ENCODE results near the gene VSNL1.

The VSNL1 gene

GRCh38 chr2:17579605-17580318 lies 39.3 kb downstream of the VSNL1 start:
- TF ChIP-seq POLR2A (IDR thresholded peaks at IDR 0.05; ENCODE audit: extremely low read depth, insufficient read length) = no peak
- no peak for TF ChIP-seq MYC (IDR thresholded peaks at IDR 0.05; ENCODE audit: low read depth, low read length)
- TF ChIP-seq MAX (IDR thresholded peaks at IDR 0.05; ENCODE audit: low read depth, low read length) = no peak
- TF ChIP-seq, protein P1, sequence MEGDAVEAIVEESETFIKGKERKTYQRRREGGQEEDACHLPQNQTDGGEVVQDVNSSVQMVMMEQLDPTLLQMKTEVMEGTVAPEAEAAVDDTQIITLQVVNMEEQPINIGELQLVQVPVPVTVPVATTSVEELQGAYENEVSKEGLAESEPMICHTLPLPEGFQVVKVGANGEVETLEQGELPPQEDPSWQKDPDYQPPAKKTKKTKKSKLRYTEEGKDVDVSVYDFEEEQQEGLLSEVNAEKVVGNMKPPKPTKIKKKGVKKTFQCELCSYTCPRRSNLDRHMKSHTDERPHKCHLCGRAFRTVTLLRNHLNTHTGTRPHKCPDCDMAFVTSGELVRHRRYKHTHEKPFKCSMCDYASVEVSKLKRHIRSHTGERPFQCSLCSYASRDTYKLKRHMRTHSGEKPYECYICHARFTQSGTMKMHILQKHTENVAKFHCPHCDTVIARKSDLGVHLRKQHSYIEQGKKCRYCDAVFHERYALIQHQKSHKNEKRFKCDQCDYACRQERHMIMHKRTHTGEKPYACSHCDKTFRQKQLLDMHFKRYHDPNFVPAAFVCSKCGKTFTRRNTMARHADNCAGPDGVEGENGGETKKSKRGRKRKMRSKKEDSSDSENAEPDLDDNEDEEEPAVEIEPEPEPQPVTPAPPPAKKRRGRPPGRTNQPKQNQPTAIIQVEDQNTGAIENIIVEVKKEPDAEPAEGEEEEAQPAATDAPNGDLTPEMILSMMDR (IDR thresholded peaks at IDR 0.05; ENCODE audit: low read depth, low read length) = no peak
- H3K4me3 ChIP-seq (ENCODE audit: low read depth, low read length) = no peak overlapping the region
- DNase-seq (ENCODE audit: low read depth) = no peak

GRCh38 chr2:17580319-17580715 lies 39.8 kb downstream of the VSNL1 start:
- H3K4me3 ChIP-seq (ENCODE audit: low read depth, low read length) = no peak overlapping the region
- DNase-seq (ENCODE audit: low read depth) = no peak
- TF ChIP-seq MAX (IDR thresholded peaks at IDR 0.05; ENCODE audit: low read depth, low read length) (no peak), POLR2A (IDR thresholded peaks at IDR 0.05; ENCODE audit: extremely low read depth, insufficient read length) (no peak), MYC (IDR thresholded peaks at IDR 0.05; ENCODE audit: low read depth, low read length) (no peak)
- TF ChIP-seq, protein P1 (IDR thresholded peaks at IDR 0.05; ENCODE audit: low read depth, low read length) = no peak

DNA sequence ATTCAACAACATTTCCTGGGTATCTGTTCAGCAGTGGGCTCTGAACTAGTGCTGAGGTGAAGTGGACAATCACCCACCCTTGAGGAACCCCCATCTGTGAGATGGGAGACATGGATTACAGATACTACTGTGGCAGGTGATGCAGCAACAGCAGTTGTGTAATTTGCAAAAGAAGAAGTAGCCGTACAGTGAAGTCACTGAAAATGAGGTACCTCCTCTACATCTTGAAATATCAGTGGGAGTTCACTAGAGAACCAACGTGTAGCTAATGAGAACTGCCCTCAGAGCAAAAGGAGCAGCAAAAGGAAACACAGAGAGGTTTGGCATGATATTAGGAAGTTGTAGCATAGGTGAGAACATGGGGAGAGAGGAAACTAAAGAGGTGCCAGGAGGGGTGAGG lies 41.3 kb downstream of the VSNL1 start:
- TF ChIP-seq MYC (IDR thresholded peaks at IDR 0.05; ENCODE audit: low read depth, low read length) = no peak
- TF ChIP-seq POLR2A (IDR thresholded peaks at IDR 0.05; ENCODE audit: extremely low read depth, insufficient read length) = no peak
- TF ChIP-seq, protein P1 (IDR thresholded peaks at IDR 0.05; ENCODE audit: low read depth, low read length) = no peak
- TF ChIP-seq MAX (IDR thresholded peaks at IDR 0.05; ENCODE audit: low read depth, low read length) = no peak
- peak; percentile 19 for DNase-seq (ENCODE audit: low read depth)

DNA sequence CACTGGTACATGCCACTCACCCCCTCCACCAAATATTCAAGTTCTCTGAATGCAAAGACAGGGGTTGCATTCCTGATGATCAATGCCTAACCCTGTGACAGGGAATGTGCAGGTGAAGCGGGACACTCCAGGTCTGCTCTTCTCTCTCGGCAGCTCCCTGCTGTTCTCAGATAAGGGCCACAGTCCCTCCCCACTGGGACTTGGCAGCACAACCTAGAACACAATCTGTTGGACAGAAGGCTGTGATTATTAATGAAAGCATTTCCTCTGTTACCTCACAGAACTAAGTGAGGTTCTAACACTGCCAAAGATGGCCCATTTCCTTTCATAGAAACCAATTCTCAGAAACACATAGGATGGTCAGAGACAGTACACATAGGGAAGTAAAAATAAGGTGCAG lies 42.7 kb downstream of the VSNL1 start:
- DNase-seq (ENCODE audit: low read depth) = no peak
- TF ChIP-seq, protein P1 (IDR thresholded peaks at IDR 0.05; ENCODE audit: low read depth, low read length) = no peak
- TF ChIP-seq MAX (IDR thresholded peaks at IDR 0.05; ENCODE audit: low read depth, low read length) (no peak), MYC (IDR thresholded peaks at IDR 0.05; ENCODE audit: low read depth, low read length) (no peak), POLR2A (IDR thresholded peaks at IDR 0.05; ENCODE audit: extremely low read depth, insufficient read length) (no peak)
- H3K4me3 ChIP-seq (ENCODE audit: low read depth, low read length) = no peak overlapping the region

More for the DNA sequence above, 41.3 kb downstream of the VSNL1 start:
- H3K4me3 ChIP-seq (ENCODE audit: low read depth, low read length) = no peak overlapping the region

- DNase-seq (ENCODE audit: low read depth) = no peak
- TF ChIP-seq POLR2A (IDR thresholded peaks at IDR 0.05; ENCODE audit: extremely low read depth, insufficient read length) (no peak), MAX (IDR thresholded peaks at IDR 0.05; ENCODE audit: low read depth, low read length) (no peak), MYC (IDR thresholded peaks at IDR 0.05; ENCODE audit: low read depth, low read length) (no peak)
- TF ChIP-seq, protein P1 (IDR thresholded peaks at IDR 0.05; ENCODE audit: low read depth, low read length) = no peak
- no peak overlapping the region for H3K4me3 ChIP-seq (ENCODE audit: low read depth, low read length)
Observed at GRCh38 chr2:17583646-17584045, 43.1 kb downstream of the VSNL1 start.

Data from NB4 (cell line).